GM21360 (cell line): Measurements from ENCODE around the gene ALPL.
"Not testable (repeated sequence)": the region's sequence is repeated elsewhere in the genome, so short reads cannot be mapped to it uniquely, and the experiment has no call there.

Experiments
- ATAC-seq: cut with Tn5 transposase; IDR thresholded peaks from one replicate; pipeline ENCODE4 v1.9.1; 2021; ENCODE audit warnings: mild to moderate bottlenecking, moderate library complexity; ENCODE audit not compliant: unreplicated experiment

ALPL gene

GRCh38 chr1:21509351-21510112, at the start of gene ALPL:
Gene ALPL, plus strand, starts transcription at chr1:21509423. Its CDS starts 44,659 bp downstream, at chr1:21554082.
- no peak for ATAC-seq

- ATAC-seq, result not testable (repeated sequence)
Observed at GRCh38 chr1:21465127-21465526, 44.1 kb upstream of the ALPL start.

DNA sequence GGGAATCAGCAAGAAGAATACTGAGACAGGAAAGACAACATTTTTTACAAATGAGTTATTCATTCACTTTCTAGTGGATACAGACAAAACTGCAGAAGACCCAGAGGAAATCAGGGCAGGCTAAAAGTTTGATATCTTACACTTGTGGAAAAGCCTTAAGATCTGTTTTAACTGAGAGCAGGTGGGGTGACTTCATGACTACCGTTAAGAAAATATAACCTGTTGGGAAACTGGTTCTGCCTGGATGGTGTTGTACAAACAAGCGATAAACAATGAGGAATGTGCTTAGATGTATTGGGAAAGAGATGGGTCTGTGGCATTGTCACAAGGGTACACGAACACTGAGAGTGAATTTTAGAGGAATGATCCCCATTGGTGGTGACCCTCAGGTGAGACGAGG, 41.3 kb upstream of the ALPL start:
- not testable (repeated sequence) for ATAC-seq

DNA sequence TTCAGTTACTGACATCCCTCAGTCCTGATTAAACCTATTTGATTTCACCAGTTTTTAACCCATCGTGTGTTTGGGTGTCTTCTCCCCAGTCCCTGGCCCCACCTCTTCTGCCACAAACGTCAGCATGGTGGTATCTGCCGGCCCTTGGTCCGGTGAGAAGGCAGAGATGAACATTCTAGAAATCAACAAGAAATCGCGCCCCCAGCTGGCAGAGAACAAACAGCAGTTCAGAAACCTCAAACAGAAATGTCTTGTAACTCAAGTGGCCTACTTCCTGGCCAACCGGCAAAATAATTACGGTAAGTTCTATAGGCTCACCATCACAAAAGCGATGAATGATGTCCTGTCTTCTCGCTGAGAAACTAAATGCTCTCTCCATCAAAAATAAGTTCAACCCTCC, 40.6 kb upstream of the ALPL start:
- no peak for ATAC-seq

GRCh38 chr1:21469581-21469980, 39.6 kb upstream of the ALPL start:
- ATAC-seq, result no peak

DNA sequence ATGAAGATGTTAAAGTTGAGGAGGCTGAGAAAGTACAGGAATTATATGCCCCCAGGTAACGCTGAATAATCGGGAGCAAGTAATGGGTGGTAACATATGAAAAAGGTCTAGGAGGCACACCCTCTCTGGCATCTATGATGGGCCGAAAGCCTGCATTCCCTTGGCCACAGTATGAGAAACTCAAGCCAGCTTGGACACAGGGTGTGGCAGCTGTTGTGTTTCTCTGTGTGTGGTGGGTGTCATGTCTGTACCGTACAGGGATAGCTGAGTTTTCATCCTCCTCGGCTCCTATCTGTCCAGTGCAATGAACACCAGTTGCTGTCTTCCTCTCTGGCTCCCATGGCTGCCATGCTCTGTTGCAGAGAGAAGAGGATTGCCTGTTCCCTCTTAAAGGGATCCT, 36.4 kb upstream of the ALPL start:
- ATAC-seq, result no peak

- ATAC-seq, result no peak
Observed at GRCh38 chr1:21478356-21478755, 30.9 kb upstream of the ALPL start.

- ATAC-seq, result not testable (repeated sequence)
Observed at GRCh38 chr1:21483881-21484280, 25.3 kb upstream of the ALPL start.

- no peak for ATAC-seq
Observed at GRCh38 chr1:21489146-21489545, 20.1 kb upstream of the ALPL start.

- no peak for ATAC-seq
Observed at GRCh38 chr1:21490774-21491487, 18.3 kb upstream of the ALPL start.

DNA sequence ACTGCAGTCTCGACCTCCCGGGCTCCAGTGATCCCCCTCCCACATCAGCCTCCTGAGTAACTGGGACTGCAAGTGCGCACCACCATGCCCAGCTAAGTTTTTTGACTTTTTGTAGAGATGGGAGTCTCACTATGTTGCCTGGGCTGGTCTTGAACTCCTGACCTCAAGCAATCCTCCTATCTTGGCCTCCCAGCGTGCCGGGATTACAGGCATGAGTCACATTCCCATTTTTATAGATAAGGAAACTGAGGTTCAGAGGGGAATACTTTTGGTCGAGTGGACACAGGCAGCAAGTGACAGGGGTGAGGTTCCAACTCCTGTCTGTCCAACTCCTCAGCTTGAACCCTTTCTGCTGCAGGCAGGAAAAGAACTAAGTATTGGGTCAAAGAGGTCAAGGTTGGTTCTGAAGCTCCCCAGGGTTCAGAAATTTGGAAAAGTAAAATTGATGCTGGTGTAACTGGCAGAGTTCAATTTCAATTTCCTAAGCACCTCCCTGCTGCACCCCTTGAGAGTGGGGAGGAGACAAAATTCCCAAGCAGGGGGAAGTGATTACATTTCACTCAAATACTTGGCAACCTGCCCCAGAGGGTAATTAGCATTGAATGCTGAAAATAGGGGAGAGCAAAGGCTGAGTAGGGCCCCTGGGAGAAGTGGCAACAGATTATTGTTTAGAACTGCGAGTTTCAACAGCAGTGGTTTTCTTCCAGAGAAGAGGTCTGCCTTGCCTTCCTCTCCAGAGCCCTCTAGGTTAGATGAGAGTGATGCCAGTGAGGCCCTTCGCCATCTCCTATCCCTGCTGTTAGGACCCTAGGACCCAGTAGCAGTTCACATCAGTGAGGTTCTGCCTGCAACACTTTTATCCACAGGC, 17.5 kb upstream of the ALPL start:
- no peak for ATAC-seq

- ATAC-seq, result no peak
Observed at GRCh38 chr1:21492356-21492625, 16.9 kb upstream of the ALPL start.

DNA sequence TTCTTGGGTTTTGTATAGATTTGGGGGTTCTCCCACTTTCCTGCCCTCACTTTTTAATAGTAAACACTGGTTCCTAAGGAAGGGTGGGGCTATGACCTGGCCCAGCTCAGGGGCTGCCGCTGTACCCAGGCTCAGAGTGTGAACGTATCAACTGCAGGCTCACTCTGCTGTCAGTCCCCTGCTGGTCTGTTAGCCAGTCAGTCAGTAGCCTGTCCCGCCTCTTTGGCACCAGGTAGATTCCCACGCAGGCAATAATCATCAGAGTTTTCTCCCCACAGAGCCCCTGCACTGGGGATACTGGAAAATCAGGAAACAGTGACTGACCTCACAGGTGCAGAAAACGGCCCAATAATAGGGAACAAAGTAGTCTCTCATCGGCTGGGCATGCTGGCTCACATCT, 15.0 kb upstream of the ALPL start:
- no peak for ATAC-seq

GRCh38 chr1:21495225-21495820, 13.9 kb upstream of the ALPL start:
- no peak for ATAC-seq

- ATAC-seq, result no peak
Observed at GRCh38 chr1:21496063-21496462, 13.2 kb upstream of the ALPL start.

- ATAC-seq, result no peak
Observed at GRCh38 chr1:21496886-21497285, 12.3 kb upstream of the ALPL start.

DNA sequence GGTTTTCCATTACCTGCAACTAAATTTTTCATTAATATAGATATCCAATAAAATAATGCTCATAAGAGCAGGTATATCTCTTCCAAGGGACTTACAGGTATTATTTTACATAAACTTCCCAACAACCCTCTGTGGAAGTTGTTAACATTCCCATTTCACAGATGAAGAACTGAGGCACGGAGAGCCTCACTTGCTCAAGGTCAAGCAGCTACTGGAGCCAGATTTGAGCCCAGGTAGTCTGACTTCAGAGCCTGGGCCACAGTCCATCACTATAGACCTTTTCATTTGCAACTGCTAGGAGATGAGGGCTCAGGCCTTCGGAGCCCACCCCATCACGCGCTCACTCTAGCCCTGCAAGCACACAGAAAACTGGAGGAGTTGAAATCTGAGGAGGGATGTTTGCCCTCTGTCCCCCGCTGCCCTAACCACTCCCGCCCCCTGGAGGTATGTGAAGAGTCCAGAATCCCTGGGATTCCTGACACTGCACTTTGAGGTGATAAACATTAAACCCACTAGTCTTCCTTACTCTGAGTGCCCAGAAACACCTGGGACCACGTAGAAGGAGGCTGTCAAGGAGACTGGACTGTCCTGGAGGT, 11.7 kb upstream of the ALPL start:
- ATAC-seq, result no peak

- no peak for ATAC-seq
Observed at GRCh38 chr1:21499283-21499950, 9.8 kb upstream of the ALPL start.

GRCh38 chr1:21503706-21504377, 5.4 kb upstream of the ALPL start:
- no peak for ATAC-seq

- no peak for ATAC-seq
Observed at GRCh38 chr1:21506804-21507203, 2.4 kb upstream of the ALPL start.
